Eye (tissue), 1 donor: ENCODE measurements around the gene HOTAIR.

Source experiments
- DNase-seq: peaks from one replicate; pipeline ENCODE4 v3.0.0-alpha.2; 2015

Gene HOTAIR

DNA sequence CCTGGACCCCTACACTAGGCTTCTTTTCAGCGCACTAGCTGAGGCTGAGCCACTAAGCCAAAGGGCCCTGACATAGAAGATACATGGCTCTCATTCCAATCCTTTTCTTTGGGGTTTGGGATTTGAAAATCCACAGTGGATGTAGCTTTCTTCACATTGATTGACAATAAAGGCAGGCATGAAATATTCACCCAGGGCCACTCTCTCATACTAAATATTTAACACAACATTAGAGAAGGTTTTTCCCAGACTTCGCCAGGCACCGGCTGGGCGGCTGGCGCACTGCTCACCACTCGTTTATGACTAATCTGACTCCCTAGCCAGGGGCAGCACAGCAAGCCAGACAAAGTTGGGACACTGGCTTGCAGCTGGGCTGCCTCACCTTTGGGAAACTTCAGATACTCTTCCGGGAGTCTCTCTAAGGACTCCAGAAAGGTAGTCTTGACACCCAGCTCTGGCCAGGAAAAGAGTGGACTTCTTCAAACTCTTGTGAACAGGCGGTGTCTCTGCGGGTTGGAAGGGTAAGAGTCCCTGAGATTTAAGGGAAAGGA is 2.5 kb downstream of the HOTAIR start:
- DNase-seq: no peak

DNA sequence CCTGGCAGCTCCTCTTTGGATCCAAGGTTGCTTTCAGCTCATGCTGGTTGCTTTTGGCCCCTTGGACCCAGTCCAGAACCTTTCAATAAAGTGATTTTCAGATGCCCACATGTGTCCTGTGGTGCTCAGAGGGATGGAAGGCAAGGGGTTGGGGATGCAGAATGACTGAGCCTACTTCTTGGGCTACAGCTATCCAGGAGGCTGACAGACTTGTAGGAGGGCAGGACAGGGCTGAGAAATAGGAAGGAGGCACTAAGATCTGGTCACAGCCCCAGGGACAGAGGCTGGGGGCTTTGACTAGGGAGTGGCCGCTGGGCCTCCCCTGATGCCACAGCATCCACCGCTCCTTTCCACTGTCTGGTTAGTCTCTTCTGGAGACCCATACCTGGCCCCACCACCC is 3.1 kb downstream of the HOTAIR start:
- no peak for DNase-seq

DNA sequence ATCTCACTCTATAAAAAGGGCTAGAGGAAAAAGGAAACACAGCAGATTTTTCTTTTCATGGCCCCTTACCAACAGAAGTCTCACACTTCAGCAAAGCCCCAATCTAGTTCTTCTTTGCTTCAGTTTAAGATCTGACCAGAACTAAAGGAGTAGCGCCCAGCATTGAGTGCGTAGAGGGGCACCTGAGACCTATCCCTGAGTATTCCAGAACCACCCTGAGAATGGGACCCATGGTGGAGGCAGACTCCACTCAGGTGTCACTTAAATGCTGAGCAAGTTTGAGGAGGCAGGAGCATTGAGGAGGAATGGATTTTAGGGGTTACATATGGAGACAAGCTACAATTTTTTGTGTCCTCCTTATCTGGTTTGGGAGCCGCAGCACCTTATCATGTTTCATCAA is 3.6 kb downstream of the HOTAIR start:
- no peak for DNase-seq

DNA sequence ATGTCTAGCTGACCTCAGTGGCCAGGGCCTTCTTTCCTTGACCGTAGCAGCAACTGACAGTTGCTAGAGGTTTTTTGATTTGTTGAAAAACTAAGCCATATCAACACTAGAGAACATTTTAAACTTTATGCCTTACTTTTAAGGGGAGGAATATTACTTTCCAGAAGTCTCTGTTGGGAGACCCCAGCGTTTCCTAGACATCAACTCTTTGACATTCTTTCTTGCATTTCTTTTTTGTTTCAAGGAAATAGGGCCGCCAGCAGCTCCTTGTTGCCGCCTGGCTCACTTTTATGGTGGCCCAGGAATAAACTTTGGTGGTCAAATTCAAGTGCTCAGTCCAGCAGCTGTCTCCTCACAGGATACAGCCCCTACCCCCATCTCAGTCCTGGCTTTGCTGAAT is 4.3 kb downstream of the HOTAIR start:
- DNase-seq: no peak

DNA sequence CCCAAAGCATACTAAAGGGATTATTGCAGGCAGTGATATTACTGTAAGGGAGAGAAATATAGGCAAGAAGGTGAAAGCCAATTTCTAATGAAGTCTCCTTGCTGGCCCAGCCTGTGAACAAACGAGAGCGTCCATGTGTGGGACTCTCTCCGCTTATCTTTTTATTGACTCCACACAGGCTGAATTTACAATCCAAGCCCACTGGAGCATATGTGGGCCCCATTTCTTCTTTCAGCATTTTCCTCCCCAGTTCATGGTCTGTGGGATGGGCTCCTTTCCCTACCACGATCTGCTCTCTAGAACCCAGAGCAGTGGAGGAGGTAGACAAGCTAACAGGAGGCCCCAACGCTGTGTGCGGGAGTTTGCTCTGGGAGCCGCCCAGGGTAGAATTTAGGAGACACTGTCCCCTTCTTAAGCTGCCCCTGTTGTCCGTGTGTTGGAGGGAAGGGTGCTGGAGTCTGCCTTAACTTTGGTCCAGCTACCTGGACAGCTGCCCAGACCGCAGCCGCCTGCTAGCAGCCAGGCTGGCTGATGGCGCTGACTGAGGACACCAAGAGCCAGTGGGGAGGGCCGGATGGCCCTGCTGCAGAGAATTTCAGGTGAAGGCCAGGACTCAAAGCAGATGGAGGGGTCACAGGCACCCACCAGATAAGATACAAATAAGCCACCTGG is 5.0 kb downstream of the HOTAIR start:
- DNase-seq: no peak

DNA sequence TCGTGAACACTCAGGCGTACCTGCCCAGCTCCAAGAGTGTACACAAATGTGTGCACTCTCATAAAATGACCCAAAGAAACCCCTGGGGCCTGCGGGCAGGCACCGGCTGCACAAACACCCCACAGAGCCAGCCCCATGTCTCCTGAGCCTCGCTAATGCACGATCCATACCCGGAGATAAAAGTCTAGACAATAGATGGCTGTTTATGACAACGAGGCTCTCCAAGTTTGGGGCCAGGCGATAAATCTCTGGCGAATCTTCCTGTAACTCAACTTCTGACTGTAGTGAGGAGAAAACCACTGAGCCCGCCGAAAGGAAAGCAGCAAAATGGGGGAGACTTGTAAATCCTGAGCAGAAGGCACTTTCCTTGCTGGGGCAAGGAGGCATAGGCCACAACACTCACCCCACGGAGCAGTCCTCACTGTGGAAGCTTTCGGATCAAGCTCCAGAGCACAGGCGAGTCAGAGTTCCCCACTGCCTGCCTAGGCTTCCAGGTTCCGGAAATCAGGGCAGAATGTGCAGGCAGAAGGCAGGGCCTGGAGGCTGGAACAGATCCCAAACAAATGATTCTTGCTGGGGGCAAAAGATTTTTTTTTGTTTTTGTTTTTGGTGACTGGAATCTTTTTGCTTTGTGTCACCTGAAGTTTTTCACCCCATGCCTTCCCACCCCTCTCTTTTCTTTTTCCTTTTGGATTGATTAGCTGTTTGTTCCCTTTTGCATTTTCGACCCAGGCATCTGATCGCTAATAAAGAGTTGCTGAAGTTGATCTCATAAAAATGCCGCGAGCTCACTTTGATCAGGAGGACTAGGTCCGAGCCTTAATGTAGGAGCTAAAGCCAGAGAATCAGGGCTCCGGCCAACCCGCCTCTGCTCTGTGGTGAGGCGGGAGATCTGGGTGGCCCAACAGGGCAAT is 6.3 kb downstream of the HOTAIR start:
- no peak for DNase-seq

DNA sequence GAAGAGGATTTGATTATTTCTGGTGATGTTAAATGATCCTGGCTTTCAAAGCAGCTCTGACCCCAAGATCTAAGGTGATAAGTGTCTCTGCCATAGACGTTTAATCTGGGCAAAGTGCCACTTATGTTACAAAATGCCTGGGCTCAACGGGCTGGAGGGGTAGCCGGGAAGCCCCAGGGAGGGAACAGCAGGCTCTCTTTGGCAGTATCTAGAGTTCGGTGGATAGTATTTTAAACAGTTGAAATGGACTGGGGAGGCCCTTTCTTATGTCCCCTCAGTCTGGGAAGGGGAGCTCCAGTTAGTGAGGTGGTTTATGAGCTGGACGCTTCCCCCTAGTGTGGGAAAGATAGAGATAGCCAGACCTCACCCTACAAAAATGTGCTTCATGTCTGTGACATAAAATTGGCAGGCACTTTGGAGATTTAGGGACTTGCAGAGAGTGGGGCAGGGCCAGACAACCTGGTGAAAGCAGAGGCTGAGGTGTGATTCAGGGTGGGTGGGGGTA is 7.3 kb downstream of the HOTAIR start:
- no peak for DNase-seq

DNA sequence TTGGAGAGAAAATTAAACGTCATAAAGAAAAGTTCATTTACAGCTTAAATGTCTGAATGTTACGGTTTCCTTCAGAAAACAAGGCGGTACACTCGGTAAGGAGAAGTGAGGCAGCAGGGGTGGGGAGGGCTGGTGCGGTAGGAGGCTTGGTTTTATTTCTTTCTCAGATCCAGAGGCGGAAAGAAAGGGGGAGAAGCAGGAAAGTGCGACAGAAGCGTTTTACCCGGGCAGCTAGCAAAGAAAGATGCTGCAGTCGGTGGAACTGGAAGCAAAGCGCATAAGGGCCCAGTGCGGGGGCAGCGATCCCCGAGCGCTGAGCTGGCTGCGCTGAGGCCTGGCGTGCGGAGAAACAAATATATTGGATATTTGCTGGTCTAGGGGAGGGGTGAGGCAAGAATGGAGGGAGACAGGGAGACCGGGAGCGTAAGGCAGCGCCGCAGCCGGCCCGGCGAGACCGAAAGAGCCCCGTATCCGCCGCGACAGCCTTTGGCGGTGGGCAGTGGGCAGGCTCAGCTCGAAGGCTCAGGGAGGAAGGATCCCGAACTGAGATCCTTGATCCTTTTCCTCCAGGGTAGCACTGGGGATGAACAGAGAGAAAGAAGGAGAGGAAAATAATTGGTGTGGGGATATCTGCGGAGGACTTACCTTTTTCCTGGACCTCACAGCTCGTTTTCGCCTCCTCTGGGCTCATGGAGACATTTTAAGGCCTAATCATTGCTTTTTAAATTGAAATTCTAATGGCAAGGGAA is 8.2 kb downstream of the HOTAIR start:
- peak; percentile 57 for DNase-seq

DNA sequence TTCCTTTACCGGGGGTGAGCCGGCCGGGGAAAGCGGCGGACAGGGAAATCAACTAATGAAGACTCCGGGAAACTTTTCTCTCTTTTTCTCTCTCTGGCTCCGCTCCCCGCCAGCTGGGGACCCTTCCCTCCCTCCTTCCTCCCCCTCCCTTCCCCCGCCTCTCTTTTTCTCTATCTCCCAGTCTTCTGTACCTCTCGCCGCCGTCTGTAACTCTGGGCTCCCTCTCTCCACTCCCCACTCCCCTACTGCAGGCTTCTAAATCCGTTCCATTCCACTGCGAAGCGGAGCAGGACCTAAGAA is 8.7 kb downstream of the HOTAIR start:
- no peak for DNase-seq

DNA sequence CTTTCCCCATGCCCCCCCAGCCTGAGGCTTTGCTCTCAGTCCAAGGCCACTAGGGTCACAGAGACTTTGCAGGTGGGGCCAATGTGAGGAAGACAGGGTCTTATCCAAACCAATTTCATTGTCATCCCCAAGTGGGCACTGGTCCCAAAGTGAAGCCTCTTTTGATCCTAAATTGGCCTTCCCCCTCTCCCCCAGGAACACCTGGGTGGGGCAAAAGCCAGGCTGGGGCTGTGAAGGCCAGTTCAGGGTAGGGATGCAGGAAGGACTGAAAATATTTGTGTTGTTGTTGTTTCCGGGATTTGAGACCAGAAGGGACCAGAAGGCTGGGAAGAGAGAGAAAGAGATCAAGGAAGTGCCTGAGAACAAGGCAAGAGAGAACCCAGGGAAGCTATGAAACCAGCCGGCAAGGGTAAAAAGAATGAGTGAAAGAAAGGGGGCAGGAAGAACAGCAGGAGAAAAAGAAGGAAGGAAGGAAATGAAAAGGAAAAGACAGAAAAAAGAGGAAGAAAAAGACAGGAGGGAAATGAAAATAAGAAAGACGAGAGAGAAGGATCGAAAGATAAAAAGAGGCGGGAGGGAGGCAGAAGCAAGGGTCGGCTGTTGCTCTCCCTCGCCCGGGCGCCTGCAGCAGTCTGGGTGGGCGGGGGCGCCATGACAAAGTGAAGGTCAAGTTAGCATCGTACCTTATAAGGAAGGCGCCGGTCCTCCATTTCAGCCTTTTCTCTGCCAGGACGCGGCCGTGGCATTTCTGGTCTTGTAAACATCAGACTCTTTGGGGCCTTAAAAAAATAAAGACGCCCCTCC is 9.3 kb downstream of the HOTAIR start:
- peak; percentile 36 for DNase-seq

DNA sequence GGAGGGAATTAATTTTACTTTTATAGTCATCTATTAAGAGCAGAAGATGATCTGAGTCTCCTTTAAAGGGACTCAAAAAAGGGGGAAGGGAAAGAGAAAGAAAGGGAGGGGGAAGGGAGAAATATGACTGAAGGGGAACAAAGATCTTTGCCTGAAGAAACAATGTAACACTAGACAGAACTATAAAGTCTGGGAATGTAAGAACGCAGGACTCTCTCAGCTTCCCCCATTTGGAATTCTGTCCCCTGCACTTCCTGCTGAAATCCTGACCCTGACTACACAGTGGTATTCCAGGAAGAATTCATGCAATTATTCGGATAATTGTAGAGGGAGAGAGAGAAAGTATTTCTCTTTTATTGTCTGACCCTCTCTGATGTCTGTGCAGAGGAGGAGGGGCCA is 10.4 kb downstream of the HOTAIR start:
- DNase-seq: no peak

DNA sequence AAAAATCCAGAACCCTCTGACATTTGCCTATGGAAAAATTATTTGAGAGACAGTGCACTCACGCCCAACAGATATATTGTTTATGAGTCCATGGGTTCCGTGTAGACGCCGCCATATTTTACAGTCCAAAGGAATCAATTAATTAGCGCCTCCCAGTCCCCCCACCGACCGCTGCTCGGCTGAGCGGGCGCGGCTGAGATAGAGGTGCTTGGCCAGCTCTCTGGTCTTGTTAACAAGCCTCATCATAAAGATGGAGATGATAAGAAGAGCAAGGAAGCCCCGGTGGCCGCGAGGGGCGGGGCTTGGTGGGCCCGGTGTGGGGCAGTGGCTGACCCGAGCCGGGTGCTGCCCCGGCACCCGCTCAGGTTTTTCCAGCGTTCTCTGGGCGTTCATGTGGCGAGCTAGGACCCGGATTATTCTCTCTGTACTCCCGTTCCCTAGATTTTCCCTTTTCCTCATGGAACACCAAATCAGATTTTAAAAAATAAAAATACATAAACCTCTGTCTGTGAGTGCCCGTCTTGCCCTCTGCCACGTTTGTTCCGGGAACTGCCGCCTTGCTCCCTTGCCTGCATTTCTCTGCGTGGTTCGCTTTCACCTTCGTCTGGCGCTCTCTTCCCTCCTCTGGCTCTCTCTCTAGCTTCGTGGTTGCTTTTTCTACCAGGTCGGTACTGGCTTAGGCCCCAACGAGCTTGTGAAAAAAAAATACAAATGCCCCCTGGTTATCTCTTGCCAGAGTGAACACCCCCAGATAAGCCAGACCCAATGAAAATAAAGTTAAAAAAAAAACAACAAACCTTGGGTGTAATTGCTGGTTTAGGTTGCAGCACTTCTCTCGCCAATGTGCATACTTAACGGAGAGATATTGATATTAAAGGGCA is 11.1 kb downstream of the HOTAIR start:
- DNase-seq: no peak

DNA sequence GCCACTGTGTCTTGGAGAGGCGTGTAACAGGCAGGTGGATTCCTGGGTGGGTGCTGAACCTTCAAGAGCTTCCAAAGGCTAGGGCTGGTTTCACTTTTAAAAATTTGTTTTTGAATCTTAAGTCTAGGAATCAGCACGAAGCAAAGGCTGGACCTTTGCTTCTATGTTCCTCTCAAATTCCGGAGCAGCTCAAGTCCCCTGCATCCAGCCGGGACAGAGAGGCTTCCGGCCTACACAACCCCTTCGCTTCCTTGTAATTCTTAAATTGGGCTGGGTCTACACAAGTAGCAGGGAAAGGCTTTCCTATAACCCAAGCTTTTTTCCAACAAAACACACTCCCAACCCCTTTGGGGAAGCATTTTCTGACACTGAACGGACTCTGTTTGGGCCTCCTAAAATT is 11.7 kb downstream of the HOTAIR start:
- DNase-seq: no peak

DNA sequence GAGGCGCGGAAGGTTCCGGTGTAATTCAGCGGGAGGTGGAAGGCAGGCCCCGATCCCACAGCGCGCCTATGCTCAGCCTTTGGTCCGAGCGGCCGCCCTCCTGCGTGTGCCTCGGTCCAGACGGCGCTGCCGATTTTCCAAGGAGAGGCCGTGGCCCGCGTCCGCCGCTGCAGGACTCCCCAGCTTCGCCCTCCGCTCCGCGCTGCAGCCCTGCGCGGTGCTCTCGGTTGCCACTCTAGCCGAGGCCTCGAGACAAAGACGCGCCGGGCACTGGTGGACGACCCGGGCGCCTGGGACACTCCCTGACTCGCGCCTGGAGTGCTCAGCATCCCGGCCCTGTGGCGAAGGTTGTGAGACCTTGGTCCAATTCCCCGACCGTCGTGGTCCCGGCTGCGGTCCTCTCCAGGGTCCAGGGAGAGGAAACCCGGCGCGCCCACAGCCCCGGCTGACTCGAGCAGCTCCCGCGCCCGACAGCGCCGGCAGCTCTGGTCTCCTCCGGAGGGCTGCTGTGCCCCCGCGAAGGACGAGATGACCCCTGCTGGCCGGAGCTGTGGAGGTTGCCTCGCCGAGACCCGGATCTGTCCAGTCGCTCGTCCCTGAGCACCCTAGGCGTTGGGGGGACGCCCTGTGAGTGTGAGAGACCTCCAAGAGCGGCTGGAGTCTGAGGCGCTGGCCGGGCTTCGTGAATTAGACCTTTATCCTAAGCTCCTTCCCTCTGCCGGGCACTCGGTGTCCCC is 13.6 kb downstream of the HOTAIR start:
- no peak for DNase-seq

DNA sequence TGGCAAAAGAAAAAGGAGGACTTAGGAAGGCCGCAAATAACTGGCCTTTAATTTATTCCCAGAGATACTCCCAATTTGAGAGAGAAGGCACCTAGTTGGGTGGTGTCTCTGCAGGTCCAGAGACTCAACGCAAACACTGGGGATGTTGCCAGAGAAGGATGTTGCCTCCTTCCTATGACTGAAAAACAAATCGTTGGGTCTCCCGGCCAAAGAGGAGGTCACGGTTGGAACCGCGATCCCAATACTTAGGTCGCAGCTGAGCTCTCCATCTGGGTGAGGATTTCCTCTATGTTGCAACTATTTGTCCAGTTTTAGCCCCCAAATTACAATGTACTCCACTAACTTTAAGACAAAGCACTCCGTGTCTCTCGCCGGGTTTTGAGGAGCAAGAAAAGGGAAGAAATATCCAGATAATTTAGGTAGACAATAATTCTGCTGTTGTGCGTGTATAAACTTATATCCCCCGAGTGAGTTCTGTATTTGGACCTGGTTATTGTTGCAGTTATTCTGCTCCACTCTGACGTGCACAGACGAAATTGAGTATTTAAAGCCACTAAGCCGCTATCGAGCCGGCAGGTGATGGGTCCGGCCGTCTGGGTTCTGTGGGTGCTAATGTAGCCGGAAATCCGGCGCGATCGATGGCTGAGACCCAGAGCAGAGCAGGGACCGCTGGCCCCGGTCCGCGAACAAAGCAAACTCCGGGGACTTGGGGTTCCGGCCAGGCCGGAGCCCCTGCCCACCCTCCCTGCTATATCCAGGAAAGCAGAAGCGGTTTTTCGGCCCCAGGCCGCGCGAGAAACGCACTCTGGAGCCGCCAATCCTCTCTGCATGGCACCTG is 14.3 kb downstream of the HOTAIR start:
- DNase-seq: no peak

DNA sequence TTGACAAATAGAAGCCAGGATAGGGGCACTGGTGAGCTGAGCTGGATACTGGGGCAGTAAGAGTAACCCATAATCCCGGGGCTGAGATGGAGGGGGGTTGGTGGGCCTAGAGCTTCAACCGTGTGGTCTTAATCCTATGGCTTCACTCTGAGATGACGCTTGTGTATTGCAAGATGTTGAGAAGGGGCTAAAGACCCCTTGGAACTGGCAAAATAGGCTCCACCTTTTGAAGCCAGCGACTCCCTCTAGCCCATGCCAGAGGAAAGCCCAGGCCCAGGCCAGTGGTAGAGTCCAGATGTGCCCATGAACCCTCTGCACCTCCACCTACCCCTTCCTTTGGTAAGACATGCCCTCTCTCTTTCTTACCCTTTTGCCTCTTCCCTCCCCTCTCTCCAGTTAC is 15.4 kb downstream of the HOTAIR start:
- no peak for DNase-seq

DNA sequence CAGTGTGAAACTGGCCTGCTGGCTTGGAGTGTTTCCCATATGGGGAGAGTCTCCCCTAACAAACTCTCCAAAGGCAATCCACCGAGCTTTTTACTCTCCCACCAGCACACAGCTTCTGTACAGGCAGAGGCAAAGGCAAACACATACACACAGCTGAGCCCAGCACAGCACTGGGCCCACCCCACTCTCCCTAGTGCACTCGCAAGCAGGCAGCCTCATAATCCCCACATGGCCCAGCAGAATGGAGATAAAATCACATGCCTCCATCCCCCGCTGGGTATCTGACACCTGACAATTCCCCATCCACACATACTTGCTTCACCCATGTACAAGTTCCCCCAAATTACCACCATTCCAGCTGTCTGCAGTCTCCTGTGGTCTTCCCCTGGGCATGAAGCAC is 16.6 kb downstream of the HOTAIR start:
- no peak for DNase-seq

DNA sequence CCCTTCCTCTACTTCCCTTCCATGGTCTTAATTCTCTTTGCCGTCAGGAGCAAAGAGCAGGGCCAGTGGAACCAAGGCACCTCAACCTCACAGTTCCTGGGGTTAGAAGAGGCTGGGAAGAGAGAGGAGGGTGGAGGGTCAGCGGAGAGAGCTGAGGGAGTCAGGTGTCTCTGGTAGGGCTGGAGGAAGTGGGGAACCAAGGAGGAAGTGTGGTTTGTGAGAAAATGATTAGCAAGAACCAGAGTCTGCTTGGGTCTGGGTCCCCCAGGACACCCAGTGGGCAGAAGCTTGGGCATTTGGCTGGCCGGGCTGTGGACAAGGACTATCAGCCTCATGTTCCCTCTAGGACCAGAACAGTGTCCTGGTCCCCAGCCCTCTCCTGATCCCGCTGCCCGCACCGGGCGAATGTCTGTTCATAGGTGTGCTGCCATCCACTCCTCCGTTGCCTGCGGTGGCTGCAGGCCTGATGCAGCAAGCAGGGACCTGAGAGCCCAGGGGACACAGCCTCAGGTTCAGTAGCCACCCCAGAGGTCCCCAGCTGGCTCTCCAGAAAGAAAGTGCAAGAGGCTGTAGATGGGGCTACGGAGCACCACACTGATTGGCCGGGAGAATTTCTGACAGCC is 17.7 kb downstream of the HOTAIR start:
- DNase-seq: no peak

DNA sequence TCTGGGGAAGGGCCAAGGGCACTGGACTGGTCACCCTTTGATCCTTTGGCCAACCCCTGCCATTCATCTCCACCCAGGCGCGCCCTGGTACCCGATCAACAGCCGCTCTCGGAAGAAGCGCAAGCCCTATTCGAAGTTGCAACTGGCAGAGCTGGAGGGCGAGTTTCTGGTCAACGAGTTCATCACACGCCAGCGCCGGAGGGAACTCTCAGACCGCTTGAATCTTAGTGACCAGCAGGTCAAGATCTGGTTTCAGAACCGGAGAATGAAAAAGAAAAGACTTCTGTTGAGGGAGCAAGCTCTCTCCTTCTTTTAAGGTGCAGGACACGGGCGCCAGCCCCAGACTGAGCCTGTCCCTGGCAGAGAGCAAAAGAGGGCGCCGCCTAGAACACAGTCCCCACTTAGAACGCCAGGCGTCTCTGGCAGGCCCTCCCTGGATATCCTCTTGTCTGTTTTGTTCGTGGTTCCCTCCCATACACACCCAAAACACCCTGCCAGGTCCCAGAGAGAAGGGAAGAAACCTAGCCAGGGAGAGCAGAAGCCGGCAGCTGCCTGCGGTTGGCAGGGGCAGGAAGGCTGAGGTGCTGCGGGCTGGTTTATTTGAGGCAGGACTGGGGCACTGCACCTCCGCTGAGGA is 18.4 kb downstream of the HOTAIR start:
- no peak for DNase-seq
